Measurements from ENCODE around the gene ERI3.

Gene ERI3

GRCh38 chr1:44351289-44351688, 3.8 kb downstream of the ERI3 start:
- no peak for DNase-seq

GRCh38 chr1:44348061-44348485, 7.0 kb downstream of the ERI3 start:
- peak in 3 of 56 donors; percentile 9 to 37 (median 25) for DNase-seq

- no peak for DNase-seq
Measured at GRCh38 chr1:44347280-44347679, 7.8 kb downstream of the ERI3 start.

- DNase-seq: peak in 1 of 56 donors; percentile 9
Measured at GRCh38 chr1:44346878-44347277, 8.2 kb downstream of the ERI3 start.

GRCh38 chr1:44346184-44346583, 8.9 kb downstream of the ERI3 start:
- DNase-seq: peak in 31 of 56 donors; percentile 8 to 55 (median 28)

- no peak for DNase-seq
Measured at GRCh38 chr1:44345187-44345775, 9.8 kb downstream of the ERI3 start.

GRCh38 chr1:44339731-44340130, 15.3 kb downstream of the ERI3 start:
- no peak for DNase-seq

- DNase-seq: no peak
Measured at GRCh38 chr1:44338136-44338535, 16.9 kb downstream of the ERI3 start.

GRCh38 chr1:44336668-44337067, 18.4 kb downstream of the ERI3 start:
- no peak for DNase-seq

GRCh38 chr1:44334968-44335367, 20.1 kb downstream of the ERI3 start:
- no peak for DNase-seq

- no peak for DNase-seq
Measured at GRCh38 chr1:44333376-44333775, 21.7 kb downstream of the ERI3 start.

GRCh38 chr1:44332505-44332904, 22.6 kb downstream of the ERI3 start:
- DNase-seq: no peak

GRCh38 chr1:44330935-44331334, 24.1 kb downstream of the ERI3 start:
- DNase-seq: no peak

- DNase-seq: no peak
Measured at GRCh38 chr1:44328671-44329416, 26.2 kb downstream of the ERI3 start.

- peak in 10 of 56 donors; percentile 3 to 66 (median 16) for DNase-seq
Measured at GRCh38 chr1:44327679-44328491, 27.2 kb downstream of the ERI3 start.

- no peak for DNase-seq
Measured at GRCh38 chr1:44326821-44327465, 28.1 kb downstream of the ERI3 start.

GRCh38 chr1:44326024-44326701, 28.9 kb downstream of the ERI3 start:
- no peak for DNase-seq

- DNase-seq: no peak
Measured at GRCh38 chr1:44323947-44324346, 31.1 kb downstream of the ERI3 start.

GRCh38 chr1:44322367-44322766, 32.7 kb downstream of the ERI3 start:
- peak in 1 of 56 donors; percentile 7 for DNase-seq

GRCh38 chr1:44321466-44321865, 33.6 kb downstream of the ERI3 start:
- DNase-seq: no peak
